Mammary epithelial cell (primary cell): Measurements from ENCODE around the gene KLHL1.

ENCODE experiments used
- EZH2 ChIP-seq: IDR thresholded peaks from 2 replicates; pipeline ENCODE4 v1.6.1; 2012; ENCODE audit warnings: low read length, inconsistent platforms, borderline replicate concordance
- TF ChIP-seq, protein P1 (sequence below), 2 donors: IDR thresholded peaks in 1 of 2; conservative IDR thresholded peaks in 1 of 2; 2 replicates each; pipeline ENCODE4 v1.5.1; 2011 to 2012; ENCODE audit warnings: inconsistent platforms in 2 of 2, low read length in 2 of 2, mild to moderate bottlenecking in 2 of 2, control low read depth in 1 of 2, low read depth in 1 of 2; ENCODE audit not compliant: insufficient read depth in 1 of 2; ENCODE audit errors: extremely low read depth in 1 of 2

DNA sequence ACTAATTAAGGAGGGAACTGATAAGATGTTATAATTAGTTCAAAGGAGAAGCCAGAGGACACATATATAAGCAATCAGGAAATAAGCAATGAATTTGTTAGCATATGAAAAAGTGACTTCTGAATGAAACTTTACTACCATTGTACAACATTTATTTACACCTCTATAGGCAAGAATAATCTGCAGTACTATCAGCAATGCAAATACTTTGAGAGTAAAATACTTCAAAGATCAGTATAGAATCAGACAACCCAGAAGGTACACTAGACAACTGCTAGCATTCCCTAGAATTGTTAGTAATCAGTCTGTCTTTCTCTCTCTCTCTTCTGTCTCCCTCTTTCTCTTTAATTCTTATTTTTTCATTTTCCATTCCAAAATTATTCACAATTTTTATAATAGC, 197.5 kb downstream of the KLHL1 start:
- TF ChIP-seq, protein P1, sequence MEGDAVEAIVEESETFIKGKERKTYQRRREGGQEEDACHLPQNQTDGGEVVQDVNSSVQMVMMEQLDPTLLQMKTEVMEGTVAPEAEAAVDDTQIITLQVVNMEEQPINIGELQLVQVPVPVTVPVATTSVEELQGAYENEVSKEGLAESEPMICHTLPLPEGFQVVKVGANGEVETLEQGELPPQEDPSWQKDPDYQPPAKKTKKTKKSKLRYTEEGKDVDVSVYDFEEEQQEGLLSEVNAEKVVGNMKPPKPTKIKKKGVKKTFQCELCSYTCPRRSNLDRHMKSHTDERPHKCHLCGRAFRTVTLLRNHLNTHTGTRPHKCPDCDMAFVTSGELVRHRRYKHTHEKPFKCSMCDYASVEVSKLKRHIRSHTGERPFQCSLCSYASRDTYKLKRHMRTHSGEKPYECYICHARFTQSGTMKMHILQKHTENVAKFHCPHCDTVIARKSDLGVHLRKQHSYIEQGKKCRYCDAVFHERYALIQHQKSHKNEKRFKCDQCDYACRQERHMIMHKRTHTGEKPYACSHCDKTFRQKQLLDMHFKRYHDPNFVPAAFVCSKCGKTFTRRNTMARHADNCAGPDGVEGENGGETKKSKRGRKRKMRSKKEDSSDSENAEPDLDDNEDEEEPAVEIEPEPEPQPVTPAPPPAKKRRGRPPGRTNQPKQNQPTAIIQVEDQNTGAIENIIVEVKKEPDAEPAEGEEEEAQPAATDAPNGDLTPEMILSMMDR (conservative IDR thresholded peaks at IDR 0.05 in 1 of 2, IDR thresholded peaks at IDR 0.05 in 1 of 2; ENCODE audit: extremely low read depth in 1 of 2, insufficient read depth in 1 of 2, low read depth in 1 of 2, low read length in 2 of 2) = no peak
- TF ChIP-seq EZH2 = no peak
